ENCODE data around the gene MDH1B.
"Not testable (repeated sequence)": the region's sequence is repeated elsewhere in the genome, so short reads cannot be mapped to it uniquely, and the experiment has no call there.

MDH1B gene

DNA sequence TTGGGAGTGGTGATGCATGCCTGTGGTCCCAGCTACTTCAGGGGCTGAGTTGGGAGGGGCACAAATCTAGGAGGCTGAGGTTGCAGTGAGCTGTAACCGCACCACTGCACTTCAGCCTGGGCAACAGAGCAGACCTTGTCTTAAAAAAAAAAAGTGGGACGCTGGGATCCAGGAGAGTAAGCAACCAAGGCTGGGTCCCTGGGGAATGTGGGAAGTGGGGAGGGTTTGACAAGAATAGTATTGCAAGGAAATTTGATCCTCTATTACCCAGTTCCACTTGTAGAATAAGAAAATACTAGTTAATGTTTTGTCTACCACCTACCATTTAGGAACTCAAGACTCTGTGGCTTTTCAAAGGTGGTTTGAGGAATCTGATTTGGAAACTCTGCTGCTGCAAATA is 25.9 kb downstream of the MDH1B start:
- Histone ChIP-seq H3K36me3 (ENCODE audit: control insufficient read depth, insufficient read depth, low read length) (no peaks in the 10 kb centered on the region), H3K27ac (ENCODE audit: low read depth, low read length) (no peak overlapping the region), H3K4me1 (ENCODE audit: control insufficient read depth, insufficient read depth, low read length) (no peaks in the 10 kb centered on the region), H3K4me3 (ENCODE audit: low read length) (no peak overlapping the region), H3K27me3 (ENCODE audit: control insufficient read depth, insufficient read depth, low read length) (no peaks in the 10 kb centered on the region), H3K9ac (ENCODE audit: low read length) (no peak overlapping the region)

DNA sequence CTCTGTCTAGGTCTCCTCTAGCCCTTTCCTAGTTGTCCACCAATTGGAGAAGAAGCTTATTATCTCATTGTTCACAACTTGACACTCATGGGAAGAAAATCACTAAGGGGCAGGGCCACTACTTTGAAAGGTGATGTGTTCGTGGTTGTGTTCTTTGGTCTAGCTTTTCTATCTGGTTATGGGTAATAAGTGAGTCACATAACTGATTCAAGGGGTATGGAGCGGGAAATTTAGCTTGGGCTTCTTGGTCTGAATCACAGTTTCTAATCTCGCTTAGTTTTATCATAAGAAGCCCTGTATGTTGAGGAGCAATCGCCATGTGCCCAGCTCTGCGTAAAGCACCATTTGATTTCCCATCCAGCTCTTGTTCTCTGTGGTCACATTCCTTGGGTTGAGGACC is 28.2 kb downstream of the MDH1B start:
- no peaks in the 10 kb centered on the region for H3K36me3 ChIP-seq (ENCODE audit: control insufficient read depth, insufficient read depth, low read length)
- no peak overlapping the region for H3K27ac ChIP-seq (ENCODE audit: low read depth, low read length)
- H3K4me1 ChIP-seq (ENCODE audit: control insufficient read depth, insufficient read depth, low read length), result no peaks in the 10 kb centered on the region
- H3K4me3 ChIP-seq (ENCODE audit: low read length), result no peak overlapping the region
- H3K27me3 ChIP-seq (ENCODE audit: control insufficient read depth, insufficient read depth, low read length), result no peaks in the 10 kb centered on the region
- H3K9ac ChIP-seq (ENCODE audit: low read length), result no peak overlapping the region

DNA sequence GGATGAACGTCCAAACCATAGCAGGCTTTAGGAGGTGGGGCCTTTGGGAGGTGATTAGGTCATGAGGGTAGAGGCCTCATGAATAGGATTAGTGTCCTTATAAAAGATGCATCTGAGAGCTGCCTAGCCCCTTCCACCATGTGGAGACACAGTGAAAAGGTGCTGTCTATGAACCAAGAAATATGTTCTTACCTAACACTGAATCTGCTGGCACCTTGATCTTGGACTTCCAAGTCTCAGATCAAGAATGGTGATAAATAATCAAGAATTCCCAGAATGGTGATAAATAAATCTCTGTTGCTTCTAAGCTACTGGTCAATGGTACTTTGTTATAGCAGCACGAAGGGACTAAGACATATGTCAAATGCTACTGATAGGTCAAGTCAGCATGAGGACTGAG is 31.8 kb downstream of the MDH1B start:
- H3K4me1 ChIP-seq (ENCODE audit: control insufficient read depth, insufficient read depth, low read length), result no peaks in the 10 kb centered on the region
- H3K36me3 ChIP-seq (ENCODE audit: control insufficient read depth, insufficient read depth, low read length), result no peaks in the 10 kb centered on the region
- H3K4me3 ChIP-seq (ENCODE audit: low read length), result no peak overlapping the region
- H3K9ac ChIP-seq (ENCODE audit: low read length), result no peak overlapping the region
- H3K27me3 ChIP-seq (ENCODE audit: control insufficient read depth, insufficient read depth, low read length), result no peaks in the 10 kb centered on the region
- no peak overlapping the region for H3K27ac ChIP-seq (ENCODE audit: low read depth, low read length)

GRCh38 chr2:206728277-206729199 is 36.6 kb downstream of the MDH1B start:
- no peaks in the 10 kb centered on the region for H3K27me3 ChIP-seq (ENCODE audit: control insufficient read depth, insufficient read depth, low read length)
- no peaks in the 10 kb centered on the region for H3K4me1 ChIP-seq (ENCODE audit: control insufficient read depth, insufficient read depth, low read length)
- H3K9ac ChIP-seq (ENCODE audit: low read length), result no peak overlapping the region
- no peak overlapping the region for H3K4me3 ChIP-seq (ENCODE audit: low read length)
- no peak overlapping the region for H3K27ac ChIP-seq (ENCODE audit: low read depth, low read length)
- H3K36me3 ChIP-seq (ENCODE audit: control insufficient read depth, insufficient read depth, low read length), result no peaks in the 10 kb centered on the region

DNA sequence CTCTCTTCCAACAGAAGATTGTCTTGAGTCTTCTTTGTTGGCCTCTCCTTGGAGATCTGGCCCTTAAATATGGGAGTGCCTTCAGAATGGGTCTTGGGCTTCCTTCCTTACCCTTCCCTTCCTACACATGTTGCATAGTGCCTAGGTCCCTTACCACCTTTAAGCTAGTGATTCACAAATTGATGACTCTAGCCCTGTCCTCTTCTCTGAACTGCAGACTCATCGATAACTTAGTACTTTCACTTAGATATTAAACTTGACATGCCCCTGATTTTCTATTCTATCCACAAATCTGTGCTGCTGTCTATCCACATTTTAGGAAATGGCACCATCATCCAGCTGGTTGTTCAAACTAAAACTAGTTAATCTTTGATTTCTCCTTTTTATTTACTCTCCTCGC is 37.8 kb downstream of the MDH1B start:
- no peak overlapping the region for H3K4me3 ChIP-seq (ENCODE audit: low read length)
- no peak overlapping the region for H3K9ac ChIP-seq (ENCODE audit: low read length)
- no peaks in the 10 kb centered on the region for H3K27me3 ChIP-seq (ENCODE audit: control insufficient read depth, insufficient read depth, low read length)
- no peaks in the 10 kb centered on the region for H3K36me3 ChIP-seq (ENCODE audit: control insufficient read depth, insufficient read depth, low read length)
- no peak overlapping the region for H3K27ac ChIP-seq (ENCODE audit: low read depth, low read length)
- H3K4me1 ChIP-seq (ENCODE audit: control insufficient read depth, insufficient read depth, low read length), result no peaks in the 10 kb centered on the region

DNA sequence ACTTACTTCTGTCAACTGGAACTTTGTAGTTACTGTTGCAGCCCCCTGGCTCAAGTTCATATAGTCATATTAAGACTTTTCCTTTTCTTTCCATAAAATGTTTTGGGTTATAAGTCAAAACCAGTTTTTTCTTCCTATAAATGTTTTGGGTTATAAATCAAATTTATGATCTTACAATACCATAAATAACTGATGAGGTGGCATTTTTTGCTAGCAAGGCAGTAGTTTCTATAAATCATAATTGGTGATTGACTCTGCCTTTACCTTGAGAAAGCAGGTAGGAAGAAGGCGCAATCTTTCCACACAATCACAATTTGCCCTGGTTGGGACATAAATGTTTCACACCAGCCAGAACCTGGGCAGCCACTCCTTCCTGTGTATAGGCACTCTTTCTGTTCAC is 41.8 kb downstream of the MDH1B start:
- Histone ChIP-seq H3K9ac (ENCODE audit: low read length) (no peak overlapping the region), H3K4me3 (ENCODE audit: low read length) (no peak overlapping the region), H3K27ac (ENCODE audit: low read depth, low read length) (no peak overlapping the region), H3K36me3 (ENCODE audit: control insufficient read depth, insufficient read depth, low read length) (no peaks in the 10 kb centered on the region), H3K27me3 (ENCODE audit: control insufficient read depth, insufficient read depth, low read length) (no peaks in the 10 kb centered on the region), H3K4me1 (ENCODE audit: control insufficient read depth, insufficient read depth, low read length) (no peaks in the 10 kb centered on the region)

DNA sequence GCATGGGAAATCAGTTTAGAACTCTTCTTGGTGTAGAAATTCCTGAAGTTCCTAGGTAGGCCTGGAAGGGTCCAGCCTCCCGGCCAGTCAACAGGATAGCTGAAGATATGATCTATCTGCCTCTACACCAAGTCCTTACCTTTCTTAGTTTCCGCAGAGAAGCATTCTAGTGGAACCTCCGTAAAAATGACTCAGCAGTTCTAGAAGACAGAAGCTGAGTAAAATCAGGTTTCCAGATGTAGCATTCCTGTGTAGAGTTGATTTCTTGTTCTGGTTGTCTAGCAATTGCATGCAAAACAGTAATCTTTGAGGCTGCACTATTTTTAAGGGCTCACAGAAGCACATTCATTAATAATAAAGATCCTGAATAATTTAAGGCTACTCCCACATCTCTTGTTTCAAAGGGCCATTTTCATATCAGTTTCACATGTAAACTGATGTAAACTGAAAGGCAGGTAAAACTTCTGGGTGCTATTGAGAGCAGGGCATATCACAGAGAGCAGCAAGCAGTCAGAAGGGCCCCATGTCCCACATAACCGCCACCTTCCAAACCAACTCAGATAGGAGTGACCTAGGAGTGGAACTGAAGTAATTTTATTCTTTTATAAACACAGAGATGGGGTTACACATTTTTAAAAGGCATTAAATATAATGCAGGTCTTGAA is 43.7 kb downstream of the MDH1B start:
- no peaks in the 10 kb centered on the region for H3K27me3 ChIP-seq (ENCODE audit: control insufficient read depth, insufficient read depth, low read length)
- H3K27ac ChIP-seq (ENCODE audit: low read depth, low read length), result no peak overlapping the region
- H3K4me1 ChIP-seq (ENCODE audit: control insufficient read depth, insufficient read depth, low read length), result no peaks in the 10 kb centered on the region
- no peaks in the 10 kb centered on the region for H3K36me3 ChIP-seq (ENCODE audit: control insufficient read depth, insufficient read depth, low read length)
- no peak overlapping the region for H3K4me3 ChIP-seq (ENCODE audit: low read length)
- H3K9ac ChIP-seq (ENCODE audit: low read length), result no peak overlapping the region

DNA sequence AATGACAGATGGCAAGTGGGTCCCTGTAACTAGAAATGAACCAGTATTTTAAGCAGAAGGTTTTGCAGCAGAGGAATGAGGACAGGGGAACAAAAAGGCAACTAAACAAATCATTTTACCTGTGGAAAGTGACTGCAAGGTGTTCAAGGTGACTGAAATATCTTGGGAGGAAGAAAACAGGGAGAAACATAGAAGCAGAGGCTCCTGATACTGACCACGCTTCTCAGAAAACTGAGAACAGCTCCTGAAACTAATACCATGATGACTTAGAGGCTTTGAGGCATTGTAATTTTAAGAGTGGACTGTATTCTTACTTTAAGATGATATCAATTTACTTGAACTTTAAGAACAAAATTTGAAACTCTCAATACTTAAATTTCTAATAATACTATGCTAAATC is 46.8 kb downstream of the MDH1B start, which contains the start of gene DYTN:
Gene DYTN (minus strand): TSS at position 101 of the 400 bp plus-strand sequence. CDS start 117 bp downstream, outside the sequence.
- no peak within 1 kb of the TSS for H3K9ac ChIP-seq (ENCODE audit: low read length)
- H3K27me3 ChIP-seq (ENCODE audit: control insufficient read depth, insufficient read depth, low read length), result no peaks in the 10 kb centered on the region
- no peaks in the 10 kb centered on the region for H3K4me1 ChIP-seq (ENCODE audit: control insufficient read depth, insufficient read depth, low read length)
- H3K4me3 ChIP-seq (ENCODE audit: low read length), result no peak within 1 kb of the TSS
- H3K27ac ChIP-seq (ENCODE audit: low read depth, low read length), result no peak within 1 kb of the TSS
- H3K36me3 ChIP-seq (ENCODE audit: control insufficient read depth, insufficient read depth, low read length), result no peaks in the 10 kb centered on the region

DNA sequence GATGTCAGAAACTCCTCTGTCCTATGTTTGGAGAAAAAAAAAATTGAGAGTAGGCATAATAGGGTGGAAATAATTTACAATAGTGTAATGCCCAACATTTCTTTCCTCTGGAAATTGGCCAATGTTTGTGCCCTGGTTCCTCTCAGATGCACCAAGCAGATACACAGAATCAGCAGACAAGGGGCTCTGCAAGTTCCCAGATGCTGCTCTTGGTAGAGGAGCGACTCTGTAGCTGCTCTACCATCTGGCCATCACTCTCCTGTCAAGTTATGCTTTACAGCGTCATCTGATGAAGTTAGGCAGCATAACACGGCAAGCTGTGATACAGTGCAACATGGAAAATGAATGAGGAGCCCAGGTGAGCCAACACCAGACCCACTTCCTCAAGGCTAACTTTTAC is 48.5 kb downstream of the MDH1B start:
- H3K4me1 ChIP-seq (ENCODE audit: control insufficient read depth, insufficient read depth, low read length), result no peaks in the 10 kb centered on the region
- H3K9ac ChIP-seq (ENCODE audit: low read length), result no peak overlapping the region
- no peaks in the 10 kb centered on the region for H3K36me3 ChIP-seq (ENCODE audit: control insufficient read depth, insufficient read depth, low read length)
- no peak overlapping the region for H3K4me3 ChIP-seq (ENCODE audit: low read length)
- H3K27ac ChIP-seq (ENCODE audit: low read depth, low read length), result no peak overlapping the region
- H3K27me3 ChIP-seq (ENCODE audit: control insufficient read depth, insufficient read depth, low read length), result no peaks in the 10 kb centered on the region

DNA sequence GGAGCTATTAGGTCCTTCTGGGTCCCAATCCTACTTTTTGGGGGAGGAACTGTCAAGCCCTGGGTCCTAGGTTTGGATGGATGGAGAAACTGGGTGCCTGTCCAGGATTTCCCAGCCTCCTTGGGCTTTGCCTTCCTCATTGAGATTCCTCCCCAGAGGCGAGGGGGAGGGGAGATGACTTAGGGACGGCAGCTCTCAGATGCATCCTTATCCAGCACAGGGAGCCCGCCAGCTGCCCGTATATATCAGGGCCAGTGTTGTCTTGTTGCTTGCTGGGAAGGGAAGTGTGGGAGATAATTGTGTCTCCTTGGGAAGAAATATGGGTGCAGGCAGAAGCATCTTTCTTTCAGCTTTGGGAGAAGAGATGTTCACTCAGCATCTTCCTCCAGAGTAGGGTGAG is 49.9 kb downstream of the MDH1B start:
- not testable (repeated sequence) for H3K27me3 ChIP-seq (ENCODE audit: control insufficient read depth, insufficient read depth, low read length); H3K4me1 ChIP-seq (ENCODE audit: control insufficient read depth, insufficient read depth, low read length); H3K27ac ChIP-seq (ENCODE audit: low read depth, low read length); H3K9ac ChIP-seq (ENCODE audit: low read length); H3K36me3 ChIP-seq (ENCODE audit: control insufficient read depth, insufficient read depth, low read length); H3K4me3 ChIP-seq (ENCODE audit: low read length)

- no peaks in the 10 kb centered on the region for H3K27me3 ChIP-seq (ENCODE audit: control insufficient read depth, insufficient read depth, low read length)
- no peak overlapping the region for H3K4me3 ChIP-seq (ENCODE audit: low read length)
- H3K9ac ChIP-seq (ENCODE audit: low read length), result no peak overlapping the region
These were observed 51.4 kb downstream of the MDH1B start for GRCh38 chr2:206713746-206714145.

GRCh38 chr2:206708286-206708685 is 56.8 kb downstream of the MDH1B start:
- no peaks in the 10 kb centered on the region for H3K4me1 ChIP-seq (ENCODE audit: control insufficient read depth, insufficient read depth, low read length)
- H3K27me3 ChIP-seq (ENCODE audit: control insufficient read depth, insufficient read depth, low read length), result no peaks in the 10 kb centered on the region
- H3K27ac ChIP-seq (ENCODE audit: low read depth, low read length), result no peak overlapping the region
- H3K9ac ChIP-seq (ENCODE audit: low read length), result no peak overlapping the region
- H3K4me3 ChIP-seq (ENCODE audit: low read length), result no peak overlapping the region
- no peaks in the 10 kb centered on the region for H3K36me3 ChIP-seq (ENCODE audit: control insufficient read depth, insufficient read depth, low read length)

More at GRCh38 chr2:206713746-206714145, 51.4 kb downstream of the MDH1B start:
- no peaks in the 10 kb centered on the region for H3K36me3 ChIP-seq (ENCODE audit: control insufficient read depth, insufficient read depth, low read length)
- H3K4me1 ChIP-seq (ENCODE audit: control insufficient read depth, insufficient read depth, low read length), result no peaks in the 10 kb centered on the region
- no peak overlapping the region for H3K27ac ChIP-seq (ENCODE audit: low read depth, low read length)

Data from rectal smooth muscle tissue (tissue), 1 donor.